Spinal cord (tissue), 10 donors: Measurements from ENCODE around the gene DNASE1L2. TPM values are rescaled to one million over a fixed set of nuclear protein-coding genes. Genes with fewer than 3 reads are reported as not detected.

Experiments used
- DNase-seq, 6 donors: peaks; one replicate each; pipeline versions ENCODE4 v3.0.0 to v3.0.0-alpha.2; 2013 to 2015; ENCODE audit warnings: low spot score in 6 of 6, low read depth in 4 of 6
- H3K27ac ChIP-seq: one replicate; pipeline ENCODE4 v1.5.1; 2013; ENCODE audit warnings: low read depth, low read length, control low read depth
- H3K27me3 ChIP-seq: one replicate; pipeline ENCODE4 v1.6.1; 2013; ENCODE audit warnings: low read length; ENCODE audit not compliant: control insufficient read depth, insufficient read depth
- H3K36me3 ChIP-seq: one replicate; pipeline ENCODE4 v1.6.1; 2013; ENCODE audit warnings: low read length; ENCODE audit not compliant: control insufficient read depth, insufficient read depth
- H3K4me1 ChIP-seq: one replicate; pipeline ENCODE4 v1.6.1; 2013; ENCODE audit warnings: low read length; ENCODE audit not compliant: control insufficient read depth, insufficient read depth
- H3K4me3 ChIP-seq: one replicate; pipeline ENCODE4 v1.5.1; 2013; ENCODE audit warnings: low read depth, low read length, control low read depth
- H3K9me3 ChIP-seq: one replicate; pipeline ENCODE4 v1.6.1; 2013; ENCODE audit warnings: low read length; ENCODE audit not compliant: control insufficient read depth, insufficient read depth
- WGBS: methylation state at CpG from one replicate; pipeline ENCODE4 v1.1.5; 2013; ENCODE audit warnings: missing lambda C conversion rate; ENCODE audit not compliant: insufficient coverage; 5-methylcytosine and 5-hydroxymethylcytosine counted together
- long read RNA-seq, 4 donors: transcript quantifications; one replicate each; lab custom pipeline, GENCODE V29; 2026
- polyA plus RNA-seq, 2 donors: library from polyadenylated mRNA; unstranded; fragments of 120-200 nt; gene quantifications; one replicate each; pipeline ENCODE4 v1.2.1, GENCODE V29; 2013; ENCODE audit not compliant: insufficient read length in 2 of 2
- total RNA-seq, 2 donors: library from RNA; depleted of rRNA in 1 of 2; stranded (reverse); fragments of 120-200 nt in 1 of 2; fragments of >200 nt in 1 of 2; gene quantifications; one replicate each; pipeline versions ENCODE4 v1.2.3 to v1.2.4, GENCODE V29; 2013 to 2014
- donor health status: healthy.

Gene DNASE1L2, protein sequence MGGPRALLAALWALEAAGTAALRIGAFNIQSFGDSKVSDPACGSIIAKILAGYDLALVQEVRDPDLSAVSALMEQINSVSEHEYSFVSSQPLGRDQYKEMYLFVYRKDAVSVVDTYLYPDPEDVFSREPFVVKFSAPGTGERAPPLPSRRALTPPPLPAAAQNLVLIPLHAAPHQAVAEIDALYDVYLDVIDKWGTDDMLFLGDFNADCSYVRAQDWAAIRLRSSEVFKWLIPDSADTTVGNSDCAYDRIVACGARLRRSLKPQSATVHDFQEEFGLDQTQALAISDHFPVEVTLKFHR
- 1 to 10 TPM; 1.9 to 2.6 TPM for total RNA-seq
- 1 to 10 TPM; 5.2 to 6.1 TPM for polyA plus RNA-seq
- long read RNA-seq, donor 1: 0 reads
- long read RNA-seq, donor 2: 0 reads
- long read RNA-seq, donor 3, partial matches to known transcripts: 29 of 84 reads
- long read RNA-seq, donor 3, other reads (novel, unspliced or antisense): 55 of 84 reads
- long read RNA-seq, donor 4, partial matches to known transcripts: 0 of 1 reads
- long read RNA-seq, donor 4, other reads (novel, unspliced or antisense): 0 of 1 reads

DNA sequence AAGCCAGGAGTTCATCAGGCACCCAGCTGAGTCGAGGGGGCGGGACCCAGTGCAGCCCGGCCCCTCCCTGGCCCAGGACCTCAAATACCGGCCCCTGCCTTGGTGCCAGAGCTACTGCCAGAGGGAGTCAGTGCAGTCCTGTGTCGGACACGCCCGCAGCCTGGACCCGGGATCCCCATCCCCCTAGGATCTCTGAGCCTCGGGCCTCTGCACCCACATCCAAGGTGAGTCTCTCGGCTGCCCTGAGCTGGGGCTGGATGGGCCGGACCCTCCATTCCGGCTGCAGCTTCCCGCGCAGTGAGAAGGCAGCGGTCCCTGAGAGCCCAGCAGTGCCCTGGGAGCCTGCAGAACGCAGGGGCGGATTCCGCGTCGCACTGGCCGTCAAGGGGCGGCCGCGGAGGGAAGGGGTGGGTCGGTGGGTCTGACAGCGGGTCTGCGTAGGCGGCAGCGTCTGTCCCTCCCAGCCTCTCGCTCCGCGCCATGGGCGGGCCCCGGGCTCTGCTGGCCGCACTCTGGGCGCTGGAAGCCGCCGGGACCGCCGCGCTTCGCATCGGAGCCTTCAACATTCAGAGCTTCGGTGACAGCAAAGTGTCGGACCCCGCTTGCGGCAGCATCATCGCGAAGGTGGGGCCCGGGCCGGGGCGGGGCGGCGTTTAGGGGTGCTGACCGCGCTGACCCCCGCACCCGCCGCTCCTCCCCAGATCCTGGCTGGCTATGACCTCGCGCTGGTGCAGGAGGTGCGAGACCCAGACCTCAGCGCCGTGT is at the start of gene DNASE1L2:
TSS of gene DNASE1L2 (plus strand) at position 108 of the 765 bp plus-strand sequence. CDS start at position 481, 373 bp downstream.
- 12% methylated on average over 64 of the region's 64 CpGs for WGBS
- peaks cover 21% of the 10 kb centered on the region for H3K4me1 ChIP-seq
- no peaks in the 10 kb centered on the region for H3K9me3 ChIP-seq
- peaks cover 15% of the 10 kb centered on the region for H3K27me3 ChIP-seq
- H3K4me3 ChIP-seq: no peak within 1 kb of the TSS
- no peak within 1 kb of the TSS for H3K27ac ChIP-seq
- peak in 1 of 6 donors; percentile 7 for DNase-seq
- H3K36me3 ChIP-seq: peaks cover 96% of the 10 kb centered on the region

DNA sequence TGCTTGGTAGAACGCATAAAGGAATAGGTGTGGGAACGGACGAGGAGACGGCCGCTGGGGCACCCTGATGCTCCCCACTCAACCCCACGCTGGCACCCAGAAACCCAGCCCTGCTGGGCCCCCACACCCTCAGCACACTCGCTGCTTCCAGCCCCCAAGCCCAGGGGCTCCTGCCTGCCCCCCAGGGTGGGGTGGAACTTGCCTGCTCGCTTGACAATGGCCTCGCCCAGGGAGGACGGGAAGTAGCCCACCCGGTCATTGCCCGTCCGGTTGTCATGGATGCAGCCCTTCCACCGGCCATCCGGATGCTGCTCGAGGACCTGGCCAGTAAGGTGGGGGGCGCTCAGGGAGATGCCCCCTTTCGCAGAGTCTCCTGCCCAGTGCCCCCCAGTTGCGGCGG is 49.7 kb upstream of the DNASE1L2 start:
- 78% methylated on average over 14 of the region's 20 CpGs for WGBS
- peaks cover 100% of the 10 kb centered on the region for H3K36me3 ChIP-seq

GRCh38 chr16:2187212-2187611 is 49.0 kb upstream of the DNASE1L2 start:
- WGBS: 83% methylated on average over 17 of the region's 17 CpGs
- Histone ChIP-seq H3K27me3 (no peaks in the 10 kb centered on the region), H3K4me3 (no peak overlapping the region), H3K27ac (no peak overlapping the region), H3K36me3 (peaks cover 100% of the 10 kb centered on the region), H3K4me1 (peaks cover 23% of the 10 kb centered on the region), H3K9me3 (no peaks in the 10 kb centered on the region)
- no peak for DNase-seq

More for the DNA sequence above, 49.7 kb upstream of the DNASE1L2 start:
- DNase-seq: no peak
- Histone ChIP-seq H3K4me3 (no peak overlapping the region), H3K27me3 (no peaks in the 10 kb centered on the region), H3K27ac (no peak overlapping the region), H3K4me1 (peaks cover 17% of the 10 kb centered on the region), H3K9me3 (no peaks in the 10 kb centered on the region)

- H3K36me3 ChIP-seq: peaks cover 97% of the 10 kb centered on the region
- peaks cover 26% of the 10 kb centered on the region for H3K4me1 ChIP-seq
- no peak for DNase-seq
- WGBS: 92% methylated on average over 7 of the region's 8 CpGs
- H3K27me3 ChIP-seq: no peaks in the 10 kb centered on the region
- H3K4me3 ChIP-seq: no peak overlapping the region
- no peaks in the 10 kb centered on the region for H3K9me3 ChIP-seq
- H3K27ac ChIP-seq: no peak overlapping the region
Measured at GRCh38 chr16:2188395-2188794, 47.8 kb upstream of the DNASE1L2 start.

GRCh38 chr16:2189252-2189893 is 46.9 kb upstream of the DNASE1L2 start:
- Histone ChIP-seq H3K27me3 (no peaks in the 10 kb centered on the region), H3K4me1 (peaks cover 34% of the 10 kb centered on the region), H3K4me3 (no peak overlapping the region), H3K27ac (no peak overlapping the region), H3K36me3 (peaks cover 96% of the 10 kb centered on the region), H3K9me3 (no peaks in the 10 kb centered on the region)
- no peak for DNase-seq
- 81% methylated on average over 19 of the region's 25 CpGs for WGBS

DNA sequence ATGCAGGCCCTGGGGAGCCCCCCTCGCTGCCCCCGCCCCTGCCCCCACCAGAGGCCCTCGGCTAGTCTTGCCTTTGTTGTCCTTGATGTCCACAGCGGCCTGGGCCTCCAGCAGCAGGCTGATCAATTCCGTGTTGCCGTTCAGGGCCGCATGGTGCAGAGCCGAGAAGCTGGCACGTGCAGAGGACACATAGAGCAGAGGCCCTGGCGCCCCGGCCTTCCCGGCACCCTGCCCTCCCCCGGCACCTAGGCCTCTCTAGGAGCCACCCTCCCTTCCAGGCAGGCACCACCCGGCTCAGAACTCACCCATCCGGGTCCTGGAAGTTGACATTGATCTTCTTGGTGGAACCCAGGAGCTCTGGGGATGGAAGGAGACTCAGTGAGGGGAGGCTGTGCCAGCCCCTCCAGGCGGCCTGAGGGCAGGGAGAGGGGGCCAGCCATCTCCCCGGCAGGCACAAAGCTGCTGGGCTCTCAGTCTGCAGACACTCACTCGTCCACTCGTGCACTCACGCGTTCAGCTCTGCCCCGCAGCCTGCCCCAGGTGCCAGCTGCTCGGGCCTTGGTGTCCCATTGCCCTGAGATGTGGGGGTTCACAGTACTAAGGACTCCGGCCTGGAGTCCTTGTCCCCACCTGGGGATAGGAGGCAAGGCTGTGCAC is 46.1 kb upstream of the DNASE1L2 start:
- H3K4me1 ChIP-seq: peaks cover 42% of the 10 kb centered on the region
- no peaks in the 10 kb centered on the region for H3K9me3 ChIP-seq
- WGBS: 72% methylated on average over 24 of the region's 24 CpGs
- no peak for DNase-seq
- no peak overlapping the region for H3K27ac ChIP-seq
- no peak overlapping the region for H3K4me3 ChIP-seq
- no peaks in the 10 kb centered on the region for H3K27me3 ChIP-seq
- peaks cover 93% of the 10 kb centered on the region for H3K36me3 ChIP-seq

GRCh38 chr16:2190659-2191445 is 45.4 kb upstream of the DNASE1L2 start:
- DNase-seq: peak in 1 of 6 donors; percentile 57
- no peak overlapping the region for H3K27ac ChIP-seq
- H3K36me3 ChIP-seq: peaks cover 85% of the 10 kb centered on the region
- peaks cover 49% of the 10 kb centered on the region for H3K4me1 ChIP-seq
- H3K9me3 ChIP-seq: no peaks in the 10 kb centered on the region
- H3K27me3 ChIP-seq: no peaks in the 10 kb centered on the region
- H3K4me3 ChIP-seq: no peak overlapping the region
- WGBS: 59% methylated on average over 25 of the region's 25 CpGs

DNA sequence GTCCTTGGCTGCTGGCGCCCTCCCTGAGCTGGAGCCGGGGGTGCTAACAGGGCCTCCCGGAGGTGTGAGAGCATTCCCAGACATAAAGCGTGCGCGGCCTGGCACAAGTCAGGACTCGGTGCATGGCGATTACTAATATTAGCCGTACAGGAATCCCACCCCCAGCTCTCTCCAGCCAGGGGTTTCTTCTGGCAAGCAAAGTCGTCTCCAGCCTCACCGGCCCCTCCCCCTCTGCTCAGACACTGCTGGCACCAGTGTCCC is 44.9 kb upstream of the DNASE1L2 start:
- no peaks in the 10 kb centered on the region for H3K27me3 ChIP-seq
- no peak overlapping the region for H3K4me3 ChIP-seq
- H3K4me1 ChIP-seq: peaks cover 49% of the 10 kb centered on the region
- peaks cover 80% of the 10 kb centered on the region for H3K36me3 ChIP-seq
- WGBS: 63% methylated on average over 11 of the region's 11 CpGs
- no peak overlapping the region for H3K27ac ChIP-seq
- no peaks in the 10 kb centered on the region for H3K9me3 ChIP-seq
- no peak for DNase-seq
